SJCRH30 (cell line): Measurements from ENCODE around the gene NARF. TPM values are rescaled to one million over a fixed set of nuclear protein-coding genes. Genes with fewer than 3 reads are reported as not detected.

ENCODE experiments used
- DNase-seq, 2 experiments: peaks; one replicate each; pipeline ENCODE4 v3.0.0-alpha.2; 2015 to 2020
- H3K27ac ChIP-seq: fragments of 250-450 bp; sonication (Bioruptor Pico); 2 replicates; pipeline ENCODE4 v1.5.1; 2020; ENCODE audit warnings: mild to moderate bottlenecking, moderate library complexity
- H3K27me3 ChIP-seq: fragments of 250-450 bp; sonication (Bioruptor Pico); 2 replicates; pipeline ENCODE4 v1.5.1; 2020; ENCODE audit warnings: mild to moderate bottlenecking, moderate library complexity
- H3K36me3 ChIP-seq: fragments of 250-450 bp; sonication (Bioruptor Pico); 2 replicates; pipeline ENCODE4 v1.5.1; 2020; ENCODE audit warnings: mild to moderate bottlenecking, moderate library complexity
- H3K4me1 ChIP-seq: fragments of 250-450 bp; sonication (Bioruptor Pico); 2 replicates; pipeline ENCODE4 v1.5.1; 2020; ENCODE audit warnings: mild to moderate bottlenecking, moderate library complexity
- H3K4me3 ChIP-seq: fragments of 250-450 bp; sonication (Bioruptor Pico); 2 replicates; pipeline ENCODE4 v1.5.1; 2020; ENCODE audit warnings: mild to moderate bottlenecking, moderate library complexity
- H3K9me3 ChIP-seq: fragments of 250-450 bp; sonication (Bioruptor Pico); replicated peaks from 2 replicates; pipeline ENCODE4 v1.5.1; 2020; ENCODE audit warnings: mild to moderate bottlenecking, moderate library complexity
- total RNA-seq: library from RNA; depleted of rRNA; stranded (reverse); fragments of >200 nt; shearing (Covaris generic); gene quantifications from 2 replicates; pipeline ENCODE4 v1.2.3, GENCODE V29; 2014

NARF gene
- total RNA-seq, 1 experiment from 2014 or later, result 156 TPM

DNA sequence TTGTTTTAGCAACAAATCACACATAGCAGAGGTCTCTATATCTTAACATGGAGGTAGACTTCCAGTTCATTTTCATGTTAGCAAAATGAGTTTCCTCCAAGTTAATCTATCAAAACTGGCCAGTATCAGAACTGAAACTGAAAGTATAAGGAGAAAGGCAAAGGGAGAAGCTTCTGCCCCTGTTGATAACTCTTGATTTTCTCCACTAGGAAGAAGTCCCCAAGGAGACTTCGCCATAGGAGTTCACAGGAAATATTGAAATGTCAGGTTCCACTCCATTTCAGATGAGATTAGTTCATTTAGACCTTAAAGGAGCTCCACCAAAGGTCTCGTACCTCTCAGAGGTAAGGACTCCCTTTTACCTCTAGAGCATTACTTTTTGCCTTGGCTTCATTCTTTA lies 39.0 kb upstream of the NARF start:
- no peak overlapping the region for H3K27ac ChIP-seq
- no peak for DNase-seq
- H3K36me3 ChIP-seq, result peaks cover 4% of the 10 kb centered on the region; the same call in 1 of the 2 replicates
- peaks cover 7% of the 10 kb centered on the region for H3K4me1 ChIP-seq
- no peaks in the 10 kb centered on the region; the same call in 1 of the 2 replicates for H3K9me3 ChIP-seq
- peak overlapping the region; percentile 100; the same call in 1 of the 2 replicates for H3K4me3 ChIP-seq
- no peaks in the 10 kb centered on the region for H3K27me3 ChIP-seq

DNA sequence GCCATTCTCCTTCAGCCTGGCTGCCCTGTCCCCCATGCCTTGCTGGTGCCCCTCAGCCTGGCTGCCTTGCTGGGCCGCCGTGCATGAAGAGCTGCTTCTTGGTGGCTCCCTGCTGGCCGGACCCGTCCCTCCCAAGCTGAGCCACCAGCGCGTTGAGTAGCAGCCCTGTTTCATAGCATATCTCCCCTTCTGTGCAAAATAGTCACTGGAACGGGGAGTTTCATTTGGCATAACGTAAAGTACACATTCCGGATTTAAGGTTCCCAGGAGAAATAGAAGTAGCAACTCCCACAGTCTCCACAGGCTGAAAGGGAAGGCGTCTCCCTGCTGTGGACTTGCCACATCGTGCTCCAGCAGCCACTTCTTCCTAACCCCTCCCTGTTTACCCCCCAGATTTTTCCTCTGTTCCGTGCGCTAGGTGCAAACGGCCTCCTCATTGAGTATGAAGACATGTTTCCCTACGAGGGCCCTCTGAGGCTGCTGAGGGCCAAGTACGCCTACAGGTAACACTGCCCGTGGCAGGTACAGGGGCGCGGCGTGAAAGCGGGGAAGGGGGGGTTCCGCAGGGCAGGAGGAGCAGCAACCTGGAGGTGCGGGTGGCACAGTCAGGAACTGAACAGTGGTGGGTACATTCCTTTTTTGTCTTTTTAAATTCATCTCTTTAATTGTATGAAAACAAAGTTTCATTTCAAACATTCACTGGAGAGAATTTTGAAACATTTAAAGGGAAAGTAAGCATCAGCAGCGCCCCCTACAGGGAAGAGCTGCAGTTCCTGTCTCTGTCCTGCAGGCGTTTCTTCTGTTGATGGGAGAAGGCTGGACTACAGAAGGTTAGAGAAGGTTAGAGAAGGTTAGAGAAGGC lies 34.3 kb upstream of the NARF start:
- peaks cover 2% of the 10 kb centered on the region; the same call in 1 of the 2 replicates for H3K4me1 ChIP-seq
- H3K27ac ChIP-seq, result no peak overlapping the region
- no peaks in the 10 kb centered on the region; the same call in 1 of the 2 replicates for H3K9me3 ChIP-seq
- H3K27me3 ChIP-seq, result no peaks in the 10 kb centered on the region
- no peak overlapping the region for H3K4me3 ChIP-seq
- peak; percentile 55 to 75 for DNase-seq
- peaks cover 6% of the 10 kb centered on the region; the same call in 1 of the 2 replicates for H3K36me3 ChIP-seq

DNA sequence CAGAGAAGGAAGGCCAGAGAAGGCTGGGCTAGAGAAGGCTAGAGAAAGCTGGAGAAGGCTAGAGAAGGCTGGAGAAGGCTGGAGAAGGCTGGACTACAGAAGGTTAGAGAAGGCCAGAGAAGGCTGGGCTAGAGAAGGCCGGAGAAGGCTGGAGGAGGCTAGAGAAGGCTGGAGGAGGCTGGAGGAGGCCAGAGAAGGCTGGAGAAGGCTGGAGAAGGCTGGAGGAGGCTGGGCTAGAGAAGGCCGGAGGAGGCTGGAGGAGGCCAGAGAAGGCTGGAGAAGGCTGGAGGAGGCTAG lies 33.7 kb upstream of the NARF start:
- Histone ChIP-seq H3K27ac (no peak overlapping the region), H3K4me3 (no peak overlapping the region), H3K36me3 (peaks cover 6% of the 10 kb centered on the region; the same call in 1 of the 2 replicates), H3K9me3 (no peaks in the 10 kb centered on the region; the same call in 1 of the 2 replicates), H3K4me1 (no peaks in the 10 kb centered on the region), H3K27me3 (no peaks in the 10 kb centered on the region)
- DNase-seq, result no peak

DNA sequence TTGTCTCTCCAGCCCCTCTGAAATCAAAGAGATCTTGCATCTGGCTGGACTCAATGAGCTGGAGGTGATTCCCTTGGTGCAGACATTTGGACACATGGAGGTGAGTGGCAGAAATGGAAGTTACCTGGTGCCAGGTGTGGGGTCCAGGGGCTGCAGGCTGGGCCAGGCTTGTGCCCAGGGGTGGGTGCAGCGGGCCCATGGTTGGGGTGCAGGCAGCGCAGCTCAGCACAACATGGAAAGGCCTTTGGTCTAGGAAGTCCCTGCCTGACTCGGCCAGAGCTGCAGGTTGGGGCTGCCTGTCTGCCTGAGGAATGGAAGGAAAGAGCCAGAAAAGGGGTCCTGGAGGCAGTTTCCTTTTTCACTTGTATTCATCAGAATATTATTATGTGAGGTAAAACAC lies 30.0 kb upstream of the NARF start:
- Histone ChIP-seq H3K36me3 (0 out of 2 replicates have a peak, but pooled peaks cover 2% of the 10 kb centered on the region), H3K4me1 (no peaks in the 10 kb centered on the region), H3K27ac (no peak overlapping the region), H3K27me3 (no peaks in the 10 kb centered on the region), H3K9me3 (no peaks in the 10 kb centered on the region), H3K4me3 (no peak overlapping the region)
- DNase-seq, result no peak

- no peaks in the 10 kb centered on the region for H3K9me3 ChIP-seq
- H3K4me1 ChIP-seq, result no peaks in the 10 kb centered on the region
- no peak overlapping the region for H3K4me3 ChIP-seq
- DNase-seq, result no peak
- H3K27ac ChIP-seq, result no peak overlapping the region
- H3K36me3 ChIP-seq, result 0 out of 2 replicates have a peak, but pooled peaks cover 2% of the 10 kb centered on the region
- no peaks in the 10 kb centered on the region for H3K27me3 ChIP-seq
Observed at GRCh38 chr17:82429824-82430223, 28.7 kb upstream of the NARF start.

GRCh38 chr17:82432017-82432416 lies 26.5 kb upstream of the NARF start:
- Histone ChIP-seq H3K4me3 (no peak overlapping the region), H3K4me1 (no peaks in the 10 kb centered on the region), H3K27me3 (no peaks in the 10 kb centered on the region), H3K27ac (no peak overlapping the region), H3K9me3 (no peaks in the 10 kb centered on the region), H3K36me3 (no peaks in the 10 kb centered on the region)
- DNase-seq, result no peak

- no peaks in the 10 kb centered on the region for H3K9me3 ChIP-seq
- no peak for DNase-seq
- no peaks in the 10 kb centered on the region for H3K27me3 ChIP-seq
- no peaks in the 10 kb centered on the region for H3K4me1 ChIP-seq
- no peaks in the 10 kb centered on the region for H3K36me3 ChIP-seq
- no peak overlapping the region for H3K27ac ChIP-seq
- no peak overlapping the region for H3K4me3 ChIP-seq
Observed at GRCh38 chr17:82433560-82434215, 24.9 kb upstream of the NARF start.

DNA sequence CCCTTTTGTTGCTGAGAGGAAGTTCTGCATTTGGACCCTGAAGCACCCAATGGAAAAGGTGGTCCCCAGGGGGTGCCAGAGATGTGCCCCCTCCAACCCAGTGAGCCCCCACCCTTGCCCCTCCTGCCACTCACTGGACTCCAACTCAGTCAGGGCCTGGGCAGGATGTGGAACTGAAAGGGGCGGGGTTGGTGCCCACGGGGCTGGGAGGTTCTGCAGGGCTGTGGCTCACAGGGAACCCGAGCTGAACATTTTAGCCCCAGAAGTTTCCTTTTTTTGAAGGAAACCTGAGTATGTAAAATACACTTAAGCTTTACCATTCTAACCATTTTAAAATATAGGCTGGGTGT lies 24.4 kb upstream of the NARF start:
- Histone ChIP-seq H3K27ac (no peak overlapping the region), H3K9me3 (no peaks in the 10 kb centered on the region), H3K4me3 (no peak overlapping the region), H3K36me3 (no peaks in the 10 kb centered on the region), H3K4me1 (no peaks in the 10 kb centered on the region), H3K27me3 (no peaks in the 10 kb centered on the region)
- no peak for DNase-seq

DNA sequence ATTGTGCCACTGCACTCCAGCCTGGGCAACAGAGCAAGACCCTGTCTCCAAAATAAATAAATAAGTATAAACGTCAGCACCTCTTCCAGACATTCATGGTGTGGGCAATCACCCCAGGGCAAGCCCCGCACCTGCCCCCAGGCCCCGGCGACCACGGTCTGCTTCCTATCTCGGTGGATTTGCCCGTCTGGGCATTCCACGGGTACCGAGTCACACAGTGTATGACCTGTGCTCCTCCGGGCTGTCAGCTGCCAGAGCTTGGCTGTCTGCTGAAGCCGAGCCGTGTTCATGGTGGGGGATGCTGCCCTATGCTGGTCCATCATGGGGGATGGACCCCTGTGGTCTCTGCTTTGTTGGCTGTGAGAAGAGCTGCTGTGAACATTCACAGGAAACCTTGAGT lies 23.4 kb upstream of the NARF start:
- Histone ChIP-seq H3K4me1 (no peaks in the 10 kb centered on the region), H3K36me3 (no peaks in the 10 kb centered on the region), H3K27ac (no peak overlapping the region), H3K9me3 (no peaks in the 10 kb centered on the region), H3K4me3 (no peak overlapping the region), H3K27me3 (no peaks in the 10 kb centered on the region)
- DNase-seq, result peak in 1 of 2 experiments; percentile 65

GRCh38 chr17:82435601-82436583 lies 22.6 kb upstream of the NARF start:
- Histone ChIP-seq H3K27me3 (no peaks in the 10 kb centered on the region), H3K4me3 (no peak overlapping the region), H3K4me1 (peaks cover 5% of the 10 kb centered on the region), H3K36me3 (no peaks in the 10 kb centered on the region), H3K9me3 (no peaks in the 10 kb centered on the region), H3K27ac (no peak overlapping the region)
- DNase-seq, result no peak

- Histone ChIP-seq H3K36me3 (no peaks in the 10 kb centered on the region), H3K27me3 (no peaks in the 10 kb centered on the region), H3K4me1 (peaks cover 5% of the 10 kb centered on the region), H3K27ac (no peak overlapping the region), H3K9me3 (no peaks in the 10 kb centered on the region), H3K4me3 (no peak overlapping the region)
- DNase-seq, result no peak
Observed at GRCh38 chr17:82436601-82437324, 21.8 kb upstream of the NARF start.

GRCh38 chr17:82437325-82437668 lies 21.2 kb upstream of the NARF start:
- no peak for DNase-seq
- Histone ChIP-seq H3K27ac (no peak overlapping the region), H3K9me3 (no peaks in the 10 kb centered on the region), H3K27me3 (no peaks in the 10 kb centered on the region), H3K36me3 (no peaks in the 10 kb centered on the region), H3K4me3 (no peak overlapping the region), H3K4me1 (peaks cover 5% of the 10 kb centered on the region)

- H3K9me3 ChIP-seq, result no peaks in the 10 kb centered on the region
- no peak overlapping the region for H3K27ac ChIP-seq
- 0 out of 2 replicates have a peak, but pooled peaks cover 3% of the 10 kb centered on the region for H3K36me3 ChIP-seq
- H3K4me3 ChIP-seq, result no peak overlapping the region
- peaks cover 5% of the 10 kb centered on the region for H3K4me1 ChIP-seq
- no peaks in the 10 kb centered on the region for H3K27me3 ChIP-seq
- no peak for DNase-seq
Observed at GRCh38 chr17:82438401-82439193, 19.9 kb upstream of the NARF start.
